GM21825 (cell line): ENCODE data around the gene IDNK.
"Not testable (repeated sequence)": the region's sequence is repeated elsewhere in the genome, so short reads cannot be mapped to it uniquely, and the experiment has no call there.

ENCODE experiments used
- ATAC-seq: cut with Tn5 transposase; IDR thresholded peaks from one replicate; pipeline ENCODE4 v1.9.1; 2021; ENCODE audit warnings: mild to moderate bottlenecking, moderate library complexity; ENCODE audit not compliant: unreplicated experiment

Gene IDNK

GRCh38 chr9:83622939-83623678, at the start of gene IDNK:
Gene IDNK (plus strand): TSS chr9:83623143. CDS start chr9:83623172, 29 bp downstream.
- ATAC-seq: peak; percentile 83

GRCh38 chr9:83574482-83574881, 48.5 kb upstream of the IDNK start:
- no peak for ATAC-seq

GRCh38 chr9:83582029-83582428, 40.9 kb upstream of the IDNK start:
- ATAC-seq: no peak

GRCh38 chr9:83583151-83584014, 39.6 kb upstream of the IDNK start:
- ATAC-seq: no peak

GRCh38 chr9:83584995-83585394, 37.9 kb upstream of the IDNK start:
- no peak for ATAC-seq

GRCh38 chr9:83588256-83588655, 34.7 kb upstream of the IDNK start:
- no peak for ATAC-seq

GRCh38 chr9:83596899-83597504, 25.9 kb upstream of the IDNK start:
- no peak for ATAC-seq

GRCh38 chr9:83598487-83598886, 24.5 kb upstream of the IDNK start:
- no peak for ATAC-seq

GRCh38 chr9:83599071-83599470, 23.9 kb upstream of the IDNK start:
- ATAC-seq: no peak

GRCh38 chr9:83601463-83601862, 21.5 kb upstream of the IDNK start:
- ATAC-seq: no peak

GRCh38 chr9:83607620-83608019, 15.3 kb upstream of the IDNK start:
- not testable (repeated sequence) for ATAC-seq

- not testable (repeated sequence) for ATAC-seq
Observed at GRCh38 chr9:83613298-83613697, 9.6 kb upstream of the IDNK start.

- no peak for ATAC-seq
Observed at GRCh38 chr9:83617299-83617698, 5.6 kb upstream of the IDNK start.

GRCh38 chr9:83620841-83621636, 1.9 kb upstream of the IDNK start:
- ATAC-seq: no peak

- peak; percentile 60 for ATAC-seq
Observed at GRCh38 chr9:83622433-83622938, 457 bp upstream of the IDNK start.

GRCh38 chr9:83623679-83624076, 735 bp downstream of the IDNK start:
- ATAC-seq: peak; percentile 28

- no peak for ATAC-seq
Observed at GRCh38 chr9:83625178-83625577, 2.2 kb downstream of the IDNK start.

- ATAC-seq: no peak
Observed at GRCh38 chr9:83628540-83628939, 5.6 kb downstream of the IDNK start.

- no peak for ATAC-seq
Observed at GRCh38 chr9:83629433-83630104, 6.6 kb downstream of the IDNK start.

GRCh38 chr9:83630938-83631457, 8.1 kb downstream of the IDNK start:
- ATAC-seq: no peak
